ENCODE data around the gene CHRND.

DNA sequence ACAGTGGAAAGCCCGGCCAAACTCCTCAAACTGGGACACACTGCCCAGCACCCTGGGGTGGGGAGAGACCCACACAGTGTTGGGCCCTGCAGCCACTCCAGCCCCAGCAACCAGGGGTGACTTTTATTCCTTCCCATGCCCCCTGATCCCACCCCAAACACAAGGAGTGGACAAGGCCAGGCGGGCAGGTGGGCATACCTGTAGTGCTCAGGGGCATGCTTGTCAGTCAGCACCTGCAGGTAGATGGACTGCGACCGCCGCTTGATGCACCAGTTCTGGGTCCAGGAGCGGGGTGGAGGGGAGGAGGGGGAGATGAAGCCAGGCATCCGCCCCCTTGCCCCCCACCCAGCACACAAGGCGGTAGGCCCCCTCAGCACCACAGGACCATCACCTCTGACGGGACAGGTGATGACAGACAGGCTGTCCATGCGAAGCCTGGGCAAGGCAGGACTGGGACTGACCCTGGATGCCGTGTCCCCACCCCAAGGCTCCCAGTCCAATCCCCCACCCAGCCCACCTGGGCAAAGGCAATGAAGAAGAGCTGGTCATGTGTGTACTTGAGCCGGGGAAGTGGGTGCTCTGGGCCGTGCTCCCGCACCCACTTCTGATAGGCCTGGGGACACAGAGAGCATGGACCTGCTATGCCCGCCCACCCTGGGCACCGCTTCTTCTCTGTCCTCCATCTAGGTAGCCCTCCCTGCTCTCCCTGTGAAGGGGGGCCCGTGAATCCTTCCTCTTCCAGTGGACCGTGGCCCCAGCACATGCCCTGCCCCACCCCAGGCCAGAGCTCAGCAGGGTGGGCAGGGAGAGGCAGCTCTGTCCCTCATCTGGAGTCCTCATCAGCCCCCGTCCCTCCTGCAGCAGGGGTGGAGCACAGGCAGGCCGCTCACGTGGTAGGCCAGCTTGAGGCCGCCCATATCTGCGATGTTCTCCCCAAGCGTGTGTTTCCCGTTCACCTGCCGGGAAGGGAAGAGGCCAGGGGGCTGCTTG is 45.5 kb upstream of the CHRND start:
- TF ChIP-seq, protein P1, sequence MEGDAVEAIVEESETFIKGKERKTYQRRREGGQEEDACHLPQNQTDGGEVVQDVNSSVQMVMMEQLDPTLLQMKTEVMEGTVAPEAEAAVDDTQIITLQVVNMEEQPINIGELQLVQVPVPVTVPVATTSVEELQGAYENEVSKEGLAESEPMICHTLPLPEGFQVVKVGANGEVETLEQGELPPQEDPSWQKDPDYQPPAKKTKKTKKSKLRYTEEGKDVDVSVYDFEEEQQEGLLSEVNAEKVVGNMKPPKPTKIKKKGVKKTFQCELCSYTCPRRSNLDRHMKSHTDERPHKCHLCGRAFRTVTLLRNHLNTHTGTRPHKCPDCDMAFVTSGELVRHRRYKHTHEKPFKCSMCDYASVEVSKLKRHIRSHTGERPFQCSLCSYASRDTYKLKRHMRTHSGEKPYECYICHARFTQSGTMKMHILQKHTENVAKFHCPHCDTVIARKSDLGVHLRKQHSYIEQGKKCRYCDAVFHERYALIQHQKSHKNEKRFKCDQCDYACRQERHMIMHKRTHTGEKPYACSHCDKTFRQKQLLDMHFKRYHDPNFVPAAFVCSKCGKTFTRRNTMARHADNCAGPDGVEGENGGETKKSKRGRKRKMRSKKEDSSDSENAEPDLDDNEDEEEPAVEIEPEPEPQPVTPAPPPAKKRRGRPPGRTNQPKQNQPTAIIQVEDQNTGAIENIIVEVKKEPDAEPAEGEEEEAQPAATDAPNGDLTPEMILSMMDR (conservative IDR thresholded peaks at IDR 0.05), result no peak
- no peak for TF ChIP-seq EZH2 (IDR thresholded peaks at IDR 0.05; ENCODE audit: low read depth)

Data from PC-9 (cell line).